SU-DHL-6 (cell line): ENCODE data around the gene PLA2G2A.

ENCODE experiments used
- H2AFZ ChIP-seq: fragments of 200-600 bp; sonication (generic); 2 replicates; pipeline ENCODE4 v1.6.1; 2014; ENCODE audit warnings: low read depth, mild to moderate bottlenecking, moderate library complexity, mixed read lengths, antibody characterized with exemption, low read length; ENCODE audit not compliant: severe bottlenecking
- H3F3A ChIP-seq: fragments of 200-600 bp; shearing (Covaris generic); 2 replicates; pipeline ENCODE4 v1.6.0; 2016; ENCODE audit warnings: antibody characterized with exemption, mild to moderate bottlenecking; ENCODE audit not compliant: insufficient read depth
- H3K27ac ChIP-seq: fragments of 200-600 bp; sonication (generic); 2 replicates; pipeline ENCODE4 v1.5.1; 2016; ENCODE audit warnings: low read depth, mild to moderate bottlenecking, low read length, moderate library complexity, mixed read lengths
- H3K27me3 ChIP-seq: fragments of 200-600 bp; sonication (generic), shearing (Covaris generic); 2 replicates; pipeline ENCODE4 v1.6.0; 2014; ENCODE audit warnings: mild to moderate bottlenecking, low read length
- H3K36me3 ChIP-seq: fragments of 200-600 bp; sonication (generic); 2 replicates; pipeline ENCODE4 v1.6.1; 2014; ENCODE audit warnings: mild to moderate bottlenecking, low read length, mixed read lengths
- H3K4me2 ChIP-seq: fragments of 300-600, 200-600 bp; shearing (Covaris generic), sonication (generic); 2 replicates; pipeline ENCODE4 v1.6.0; 2014; ENCODE audit warnings: low read length, low read depth, mild to moderate bottlenecking; ENCODE audit not compliant: poor library complexity, severe bottlenecking
- H3K4me3 ChIP-seq: fragments of 200-600 bp; sonication (generic); 2 replicates; pipeline ENCODE4 v1.5.1; 2014; ENCODE audit warnings: antibody characterized with exemption, low read length, mild to moderate bottlenecking, mixed read lengths; ENCODE audit not compliant: insufficient read depth, poor library complexity, severe bottlenecking
- H3K79me2 ChIP-seq: fragments of 200-600 bp; sonication (generic); 2 replicates; pipeline ENCODE4 v1.6.1; 2014; ENCODE audit warnings: mild to moderate bottlenecking, low read length, moderate library complexity; ENCODE audit not compliant: insufficient read depth
- H3K9ac ChIP-seq: fragments of 200-600 bp; sonication (generic); 2 replicates; pipeline ENCODE4 v1.7.0; 2014; ENCODE audit warnings: mild to moderate bottlenecking, low read length
- H3K9me2 ChIP-seq: fragments of 200-600 bp; sonication (generic); replicated peaks from 2 replicates; pipeline ENCODE4 v1.6.1; 2014; ENCODE audit warnings: low read length; ENCODE audit not compliant: insufficient read depth
- H3K9me3 ChIP-seq: fragments of 200-600 bp; sonication (generic); 2 replicates; pipeline ENCODE4 v1.6.1; 2014; ENCODE audit warnings: low read length, mixed read lengths; ENCODE audit not compliant: insufficient read depth
- H4K20me1 ChIP-seq: fragments of 200-600 bp; sonication (generic); 2 replicates; pipeline ENCODE4 v1.6.1; 2014; ENCODE audit warnings: low read depth, mild to moderate bottlenecking, antibody characterized with exemption, low read length, moderate library complexity, mixed read lengths
- CTCF ChIP-seq: fragments of 200-600 bp; sonication (generic); IDR thresholded peaks from one replicate; pipeline ENCODE4 v1.5.1; 2017; ENCODE audit warnings: antibody characterized with exemption, mild to moderate bottlenecking, low read length, moderate library complexity; ENCODE audit not compliant: insufficient read depth, poor library complexity, severe bottlenecking
- EZH2phosphoT487 ChIP-seq: fragments of 200-600 bp; sonication (generic), shearing (Covaris generic); conservative IDR thresholded peaks from 2 replicates; pipeline ENCODE4 v1.6.1; 2018; ENCODE audit warnings: mild to moderate bottlenecking, antibody characterized with exemption, low read length, moderate library complexity, mixed read lengths

PLA2G2A gene

GRCh38 chr1:19973616-19974015, 5.8 kb downstream of the PLA2G2A start:
- Histone ChIP-seq H3K4me2 (no peak overlapping the region), H3F3A (no peaks in the 10 kb centered on the region), H3K79me2 (no peaks in the 10 kb centered on the region), H3K9me3 (no peaks in the 10 kb centered on the region), H3K27me3 (no peaks in the 10 kb centered on the region), H3K27ac (no peak overlapping the region), H3K4me3 (no peak overlapping the region), H2AFZ (no peak overlapping the region), H3K9me2 (no peaks in the 10 kb centered on the region), H4K20me1 (no peaks in the 10 kb centered on the region), H3K36me3 (no peaks in the 10 kb centered on the region), H3K9ac (no peak overlapping the region)
- TF ChIP-seq EZH2phosphoT487 (no peak), CTCF (no peak)

- TF ChIP-seq CTCF (no peak), EZH2phosphoT487 (no peak)
- Histone ChIP-seq H2AFZ (no peak overlapping the region), H3K36me3 (no peaks in the 10 kb centered on the region), H3K79me2 (no peaks in the 10 kb centered on the region), H4K20me1 (no peaks in the 10 kb centered on the region), H3F3A (no peaks in the 10 kb centered on the region), H3K4me2 (no peak overlapping the region), H3K9ac (no peak overlapping the region), H3K27ac (no peak overlapping the region), H3K27me3 (no peaks in the 10 kb centered on the region), H3K4me3 (no peak overlapping the region), H3K9me3 (no peaks in the 10 kb centered on the region), H3K9me2 (no peaks in the 10 kb centered on the region)
These were observed 7.8 kb downstream of the PLA2G2A start for GRCh38 chr1:19971664-19972063.

- no peaks in the 10 kb centered on the region for H3F3A ChIP-seq
- H4K20me1 ChIP-seq = no peaks in the 10 kb centered on the region
- TF ChIP-seq EZH2phosphoT487 (no peak), CTCF (no peak)
- H3K9me2 ChIP-seq = no peaks in the 10 kb centered on the region
- no peaks in the 10 kb centered on the region for H3K9me3 ChIP-seq
- H3K27me3 ChIP-seq = no peaks in the 10 kb centered on the region
- no peaks in the 10 kb centered on the region for H3K36me3 ChIP-seq
- no peak overlapping the region for H3K4me2 ChIP-seq
- H3K27ac ChIP-seq = no peak overlapping the region
- no peak overlapping the region for H2AFZ ChIP-seq
- no peak overlapping the region for H3K9ac ChIP-seq
- H3K4me3 ChIP-seq = no peak overlapping the region
- no peaks in the 10 kb centered on the region for H3K79me2 ChIP-seq
These were observed 9.3 kb downstream of the PLA2G2A start for GRCh38 chr1:19969898-19970660.
